Small intestine (tissue), 7 donors: Measurements from ENCODE around the gene LARGE1. TPM values are rescaled to one million over a fixed set of nuclear protein-coding genes. Genes with fewer than 3 reads are reported as not detected.
"Not testable (repeated sequence)": the region's sequence is repeated elsewhere in the genome, so short reads cannot be mapped to it uniquely, and the experiment has no call there.

Source experiments
- DNase-seq, 2 donors: peaks; one replicate each; pipeline versions ENCODE4 v3.0.0 to v3.0.0-alpha.2; 2013
- FAIRE-seq: peaks from 2 replicates; lab custom pipeline; 2012; peaks lifted over from hg19 to GRCh38; lab: Jason Lieb, UNC
- H3K27ac ChIP-seq, 3 donors: one replicate each; pipeline ENCODE4 v1.5.1; 2013; ENCODE audit warnings: low read length in 2 of 3, mild to moderate bottlenecking in 2 of 3, control low read depth in 1 of 3, inconsistent platforms in 1 of 3, low read depth in 1 of 3, moderate library complexity in 1 of 3
- H3K27me3 ChIP-seq, 3 donors: one replicate each; pipeline ENCODE4 v1.6.1; 2013; ENCODE audit warnings: low read length in 3 of 3, inconsistent platforms in 1 of 3; ENCODE audit not compliant: control insufficient read depth in 3 of 3, insufficient read depth in 3 of 3
- H3K36me3 ChIP-seq, 3 donors: one replicate each; pipeline ENCODE4 v1.6.1; 2013; ENCODE audit warnings: low read length in 3 of 3, inconsistent platforms in 1 of 3, low read depth in 1 of 3, mild to moderate bottlenecking in 1 of 3, moderate library complexity in 1 of 3; ENCODE audit not compliant: control insufficient read depth in 3 of 3, insufficient read depth in 2 of 3
- H3K4me1 ChIP-seq, 3 donors: one replicate each; pipeline ENCODE4 v1.6.1; 2013; ENCODE audit warnings: low read length in 2 of 3, inconsistent platforms in 1 of 3, low read depth in 1 of 3, mild to moderate bottlenecking in 1 of 3, moderate library complexity in 1 of 3; ENCODE audit not compliant: control insufficient read depth in 3 of 3, insufficient read depth in 2 of 3
- H3K4me3 ChIP-seq, 3 donors: one replicate each; pipeline ENCODE4 v1.5.1; 2013; ENCODE audit warnings: low read length in 3 of 3, control low read depth in 1 of 3, inconsistent platforms in 1 of 3, low read depth in 1 of 3, mild to moderate bottlenecking in 1 of 3, moderate library complexity in 1 of 3
- H3K9me3 ChIP-seq, 2 donors: one replicate each; pipeline ENCODE4 v1.6.1; 2013; ENCODE audit warnings: low read depth in 1 of 2, low read length in 1 of 2; ENCODE audit not compliant: control insufficient read depth in 2 of 2, insufficient read depth in 1 of 2
- WGBS, 3 donors: extraction: QIAGEN DNeasy Blood & Tissue Kit; methylation state at CpG; one replicate each; pipeline ENCODE4 v1.1.7; 2013; 5-methylcytosine and 5-hydroxymethylcytosine counted together
- polyA plus RNA-seq, 4 donors: library from polyadenylated mRNA; stranded (reverse) in 3 of 4; unstranded in 1 of 4; fragments of 200-250 nt in 3 of 4; fragments of 120-200 nt in 1 of 4; gene quantifications; one replicate each; pipeline versions ENCODE4 v1.2.1 to v1.2.3, GENCODE V29; 2013
- donor health status: healthy with polysubstance abuse.
- donor health status: control.
- donor health status: control.
- donor health status: Bipolar disorder and iron deficiency.
- donor health status: healthy.

LARGE1 gene
- polyA plus RNA-seq, 4 donors: 5.1 to 18.8 (median 8.0) TPM

DNA sequence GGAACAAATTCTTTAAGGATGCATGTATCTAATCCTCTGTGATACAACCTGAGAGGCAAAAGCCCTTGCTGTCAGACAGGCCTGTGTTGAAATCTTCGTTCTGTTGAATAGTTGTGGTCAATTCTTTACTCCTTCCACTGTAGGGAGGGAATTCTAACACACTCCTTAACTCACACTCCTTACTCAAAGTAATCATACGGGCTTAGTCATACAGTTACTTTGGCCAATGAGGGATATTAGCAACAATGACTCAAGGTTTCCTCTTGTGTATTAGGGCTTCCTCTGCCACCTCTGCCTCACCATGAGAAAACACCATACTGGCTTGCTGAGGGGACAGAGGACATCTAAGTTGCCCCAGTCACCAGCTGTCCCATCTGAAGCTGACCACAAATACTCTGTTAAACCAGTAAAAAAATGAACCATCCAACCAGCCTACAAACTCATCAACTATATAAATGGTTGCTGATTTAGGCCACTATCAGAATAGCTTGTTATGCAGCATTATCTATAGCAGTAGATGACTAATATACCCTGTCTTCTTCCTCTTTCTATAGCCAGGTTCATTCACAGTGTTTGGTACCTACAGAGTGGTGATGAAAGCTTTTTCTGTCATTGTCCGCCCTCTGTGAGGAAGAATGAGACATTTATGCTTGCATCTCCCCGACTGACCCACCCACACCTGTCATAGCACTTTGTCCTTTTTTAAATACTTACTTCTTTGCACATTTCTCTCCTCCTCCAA is 539.3 kb downstream of the LARGE1 start:
- FAIRE-seq: no peak
- Histone ChIP-seq H3K27ac (no peak overlapping the region), H3K9me3 (peaks cover 0 to 4% of the 10 kb centered on the region in 2 donors), H3K27me3 (no peaks in the 10 kb centered on the region), H3K4me3 (no peak overlapping the region), H3K4me1 (no peaks in the 10 kb centered on the region), H3K36me3 (peaks cover 0 to 12% (median 0%) of the 10 kb centered on the region in 3 donors)
- no peak for DNase-seq
- WGBS, 3 donors: 78 to 89% (median 80%) methylated on average over 4 of the region's 4 CpGs

DNA sequence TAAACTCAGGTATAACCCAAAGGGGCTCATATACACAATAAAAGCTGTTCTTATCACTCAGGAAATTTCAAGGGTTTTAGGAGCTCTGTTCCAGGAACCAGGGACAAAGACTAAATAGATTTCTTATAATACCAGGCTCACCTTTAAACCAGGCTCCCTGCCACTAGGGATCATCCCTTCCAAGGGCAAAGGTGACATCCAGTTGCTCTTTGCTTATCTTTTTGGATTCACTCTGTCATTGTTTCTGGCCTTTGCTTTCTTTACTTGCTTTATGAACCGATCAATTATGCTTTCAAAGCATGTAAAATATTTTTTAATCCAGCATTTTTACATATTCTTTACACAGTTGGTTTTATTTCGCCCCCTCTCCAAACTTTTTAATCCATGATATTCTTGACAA is 540.4 kb downstream of the LARGE1 start:
- FAIRE-seq (no peak), DNase-seq (no peak)
- Histone ChIP-seq H3K27me3 (no peaks in the 10 kb centered on the region), H3K27ac (no peak overlapping the region), H3K4me3 (no peak overlapping the region), H3K9me3 (peaks cover 0 to 4% of the 10 kb centered on the region in 2 donors), H3K36me3 (peaks cover 0 to 12% (median 0%) of the 10 kb centered on the region in 3 donors), H3K4me1 (no peaks in the 10 kb centered on the region)
- 88 to 94% (median 91%) methylated on average over 2 of the region's 2 CpGs for WGBS, 3 donors

DNA sequence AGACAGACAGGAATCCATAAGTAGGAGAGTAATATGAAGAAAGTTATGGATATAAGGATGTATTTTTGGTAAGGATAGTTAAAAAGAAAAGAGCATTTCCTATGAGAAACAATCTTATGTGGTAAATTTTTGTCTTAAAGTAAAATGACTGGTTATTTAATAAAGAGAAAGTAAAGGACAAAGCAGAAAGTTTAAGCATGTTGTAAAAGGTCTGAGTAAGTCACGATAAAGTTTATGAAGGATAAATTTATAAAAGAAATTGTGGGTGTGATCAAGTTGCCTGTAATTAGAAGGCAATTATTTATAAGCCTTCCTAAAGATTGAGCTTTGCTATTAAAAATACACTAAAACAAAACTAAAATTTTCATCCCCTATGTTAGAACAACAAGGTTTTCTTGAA is 547.4 kb downstream of the LARGE1 start:
- Histone ChIP-seq H3K4me1 (no peaks in the 10 kb centered on the region), H3K36me3 (no peaks in the 10 kb centered on the region), H3K27ac (no peak overlapping the region), H3K27me3 (no peaks in the 10 kb centered on the region), H3K4me3 (no peak overlapping the region), H3K9me3 (no peaks in the 10 kb centered on the region)
- 90 to 95% (median 95%) methylated on average over 1 of the region's 1 CpG for WGBS, 3 donors
- DNase-seq: no peak
- FAIRE-seq: no peak

DNA sequence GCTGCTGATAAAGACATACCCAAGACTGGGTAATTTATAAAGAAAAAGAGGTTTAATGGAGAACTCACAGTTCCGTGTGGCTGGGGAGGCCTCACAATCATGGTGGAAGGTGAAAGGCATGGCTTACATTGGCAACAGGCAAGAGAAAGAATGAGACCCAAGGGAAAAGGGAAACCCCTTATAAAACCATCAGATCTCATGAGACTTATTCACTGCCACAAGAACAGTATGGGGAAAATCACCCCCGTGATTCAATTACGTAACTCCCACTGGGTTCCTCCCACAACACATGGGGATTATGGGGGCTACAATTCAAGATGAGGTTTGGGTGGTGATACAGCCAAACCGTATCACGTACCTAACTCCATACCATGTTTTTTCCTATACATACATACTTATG is 557.0 kb downstream of the LARGE1 start:
- 93 to 100% (median 100%) methylated on average over 2 to 5 of the region's 5 CpGs for WGBS, 3 donors
- H3K4me1 ChIP-seq, H3K27ac ChIP-seq, H3K27me3 ChIP-seq, H3K9me3 ChIP-seq, H3K4me3 ChIP-seq, H3K36me3 ChIP-seq, DNase-seq, FAIRE-seq: not testable (repeated sequence)

DNA sequence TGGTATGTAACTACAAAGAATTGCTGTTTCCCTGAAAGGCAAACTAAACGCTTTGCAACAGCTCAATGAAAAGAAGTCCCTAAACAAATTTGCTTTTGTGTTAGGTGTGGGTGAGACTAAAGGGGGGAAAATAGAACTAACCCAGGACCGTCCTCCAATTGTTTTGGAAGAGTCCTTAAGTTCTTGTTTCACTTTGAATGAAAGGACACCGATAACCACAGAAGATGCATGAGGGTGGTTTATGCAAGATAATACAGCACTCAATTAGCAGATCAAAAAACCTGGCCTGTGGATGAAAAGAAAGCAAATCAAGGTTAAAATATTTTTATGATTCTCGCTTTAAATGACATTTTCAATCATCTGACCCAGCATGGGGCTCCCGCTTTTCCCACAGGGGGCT is 557.6 kb downstream of the LARGE1 start:
- Histone ChIP-seq H3K4me3 (no peak overlapping the region), H3K27me3 (no peaks in the 10 kb centered on the region), H3K9me3 (no peaks in the 10 kb centered on the region), H3K27ac (no peak overlapping the region), H3K36me3 (peaks cover 0 to 2% (median 0%) of the 10 kb centered on the region in 3 donors), H3K4me1 (no peaks in the 10 kb centered on the region)
- 83 to 94% (median 83%) methylated on average over 1 to 5 of the region's 5 CpGs for WGBS, 3 donors
- DNase-seq: no peak
- no peak for FAIRE-seq

DNA sequence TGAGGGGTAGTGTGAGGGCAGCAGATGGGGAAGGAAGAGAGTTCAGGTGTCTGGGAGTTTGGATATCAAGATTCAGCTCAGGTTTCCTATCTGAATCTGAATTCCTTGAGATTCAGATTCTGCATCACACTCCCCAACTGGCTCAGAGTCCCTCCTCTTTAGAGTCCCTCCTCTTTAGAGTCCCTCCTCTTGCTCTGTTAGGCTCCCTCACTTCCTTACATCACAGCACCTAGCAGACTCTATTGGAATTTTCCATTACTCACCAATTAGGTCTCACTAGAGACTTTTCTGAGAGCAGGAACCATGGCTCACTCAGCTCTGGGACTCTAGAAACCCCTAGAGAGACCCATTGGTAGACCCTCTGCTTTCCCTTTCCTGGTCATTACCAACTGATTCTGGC is 558.7 kb downstream of the LARGE1 start:
- DNase-seq: no peak
- no peaks in the 10 kb centered on the region for H3K27me3 ChIP-seq
- no peak for FAIRE-seq
- H3K9me3 ChIP-seq: no peaks in the 10 kb centered on the region
- no peak overlapping the region for H3K4me3 ChIP-seq
- H3K4me1 ChIP-seq: no peaks in the 10 kb centered on the region
- peaks cover 0 to 2% (median 0%) of the 10 kb centered on the region in 3 donors for H3K36me3 ChIP-seq
- H3K27ac ChIP-seq: no peak overlapping the region

DNA sequence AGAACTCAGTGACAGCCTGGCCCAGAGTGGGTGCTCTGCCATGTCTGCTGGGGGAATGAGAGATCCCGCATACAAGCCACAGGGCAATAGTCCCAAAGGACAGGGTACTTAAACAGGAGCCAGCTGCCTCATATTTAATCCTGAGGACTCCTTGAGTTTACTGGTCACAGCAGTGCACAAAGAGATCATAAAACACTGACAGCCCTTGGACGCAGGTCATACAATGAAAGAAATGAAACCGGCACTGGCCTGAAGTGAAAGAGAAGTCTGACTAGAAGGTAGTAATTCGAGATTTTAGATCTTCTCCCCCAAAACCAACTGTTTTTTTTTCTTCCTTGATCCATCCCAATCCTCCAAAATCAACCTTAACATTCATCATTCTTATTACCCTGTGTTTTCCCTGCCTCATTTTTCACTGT is 562.3 kb downstream of the LARGE1 start:
- Histone ChIP-seq H3K4me1 (no peaks in the 10 kb centered on the region), H3K4me3 (no peak overlapping the region), H3K9me3 (no peaks in the 10 kb centered on the region), H3K27me3 (no peaks in the 10 kb centered on the region), H3K27ac (no peak overlapping the region), H3K36me3 (no peaks in the 10 kb centered on the region)
- FAIRE-seq (no peak), DNase-seq (no peak)
- WGBS, 3 donors: 82 to 92% (median 82%) methylated on average over 4 of the region's 4 CpGs

DNA sequence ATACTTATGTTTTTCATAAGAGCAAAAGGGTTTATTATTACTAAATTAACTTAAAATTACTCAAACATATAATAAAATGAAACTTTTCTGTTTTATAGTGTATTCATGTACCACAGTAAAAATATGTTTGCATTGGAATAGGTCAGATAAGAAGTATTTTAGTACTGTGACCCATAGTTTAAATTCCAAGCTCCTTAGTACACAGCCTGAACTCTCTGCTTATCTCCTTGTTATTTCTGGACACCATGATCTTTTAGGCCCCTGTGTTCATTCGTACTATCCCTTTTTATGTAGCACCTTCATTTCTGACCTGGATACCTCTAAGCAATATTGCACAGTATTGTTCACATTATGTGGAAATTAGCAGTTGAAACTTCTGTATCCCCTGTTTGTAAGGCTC is 565.3 kb downstream of the LARGE1 start:
- FAIRE-seq: no peak
- no peak for DNase-seq
- no peaks in the 10 kb centered on the region for H3K4me1 ChIP-seq
- no peak overlapping the region for H3K4me3 ChIP-seq
- H3K27me3 ChIP-seq: no peaks in the 10 kb centered on the region
- 79 to 86% (median 82%) methylated on average over 1 of the region's 1 CpG for WGBS, 3 donors
- peaks cover 0 to 4% (median 0%) of the 10 kb centered on the region in 3 donors for H3K36me3 ChIP-seq
- no peak overlapping the region for H3K27ac ChIP-seq
- peaks cover 0 to 2% of the 10 kb centered on the region in 2 donors for H3K9me3 ChIP-seq

DNA sequence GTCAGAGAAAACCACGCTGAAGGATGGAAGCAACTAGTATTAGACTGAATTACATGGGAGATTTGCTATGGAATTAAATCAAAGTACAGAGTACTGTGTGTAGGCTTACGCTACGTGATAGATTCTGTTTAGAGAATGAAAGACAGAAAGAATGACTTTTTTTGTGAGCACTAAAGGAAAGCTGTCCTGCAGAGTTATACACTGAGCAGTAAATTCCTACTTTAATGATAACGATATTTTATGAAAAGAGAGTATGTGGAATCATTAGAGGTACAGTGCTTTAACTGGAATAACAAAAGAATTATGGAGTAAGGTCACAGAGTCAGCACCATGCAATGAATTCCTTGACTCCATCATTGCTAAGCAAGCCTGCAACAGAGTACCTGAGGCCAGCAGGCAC is 566.8 kb downstream of the LARGE1 start:
- H3K9me3 ChIP-seq: peaks cover 0 to 2% of the 10 kb centered on the region in 2 donors
- H3K4me3 ChIP-seq: no peak overlapping the region
- H3K36me3 ChIP-seq: peaks cover 0 to 4% (median 0%) of the 10 kb centered on the region in 3 donors
- FAIRE-seq (no peak), DNase-seq (no peak)
- no peaks in the 10 kb centered on the region for H3K27me3 ChIP-seq
- H3K4me1 ChIP-seq: no peaks in the 10 kb centered on the region
- no peak overlapping the region for H3K27ac ChIP-seq
- WGBS, 3 donors: 83 to 93% (median 87%) methylated on average over 4 of the region's 4 CpGs
